GM12873 (cell line): Measurements from ENCODE around the gene GPSM3.

Source experiments
- TF ChIP-seq, protein P1 (sequence below): IDR thresholded peaks from 2 replicates; pipeline ENCODE4 v1.5.1; 2012; ENCODE audit warnings: low read depth, mild to moderate bottlenecking, moderate library complexity, low read length, control low read depth; ENCODE audit not compliant: insufficient read depth; ENCODE audit errors: missing control alignments

Gene GPSM3

DNA sequence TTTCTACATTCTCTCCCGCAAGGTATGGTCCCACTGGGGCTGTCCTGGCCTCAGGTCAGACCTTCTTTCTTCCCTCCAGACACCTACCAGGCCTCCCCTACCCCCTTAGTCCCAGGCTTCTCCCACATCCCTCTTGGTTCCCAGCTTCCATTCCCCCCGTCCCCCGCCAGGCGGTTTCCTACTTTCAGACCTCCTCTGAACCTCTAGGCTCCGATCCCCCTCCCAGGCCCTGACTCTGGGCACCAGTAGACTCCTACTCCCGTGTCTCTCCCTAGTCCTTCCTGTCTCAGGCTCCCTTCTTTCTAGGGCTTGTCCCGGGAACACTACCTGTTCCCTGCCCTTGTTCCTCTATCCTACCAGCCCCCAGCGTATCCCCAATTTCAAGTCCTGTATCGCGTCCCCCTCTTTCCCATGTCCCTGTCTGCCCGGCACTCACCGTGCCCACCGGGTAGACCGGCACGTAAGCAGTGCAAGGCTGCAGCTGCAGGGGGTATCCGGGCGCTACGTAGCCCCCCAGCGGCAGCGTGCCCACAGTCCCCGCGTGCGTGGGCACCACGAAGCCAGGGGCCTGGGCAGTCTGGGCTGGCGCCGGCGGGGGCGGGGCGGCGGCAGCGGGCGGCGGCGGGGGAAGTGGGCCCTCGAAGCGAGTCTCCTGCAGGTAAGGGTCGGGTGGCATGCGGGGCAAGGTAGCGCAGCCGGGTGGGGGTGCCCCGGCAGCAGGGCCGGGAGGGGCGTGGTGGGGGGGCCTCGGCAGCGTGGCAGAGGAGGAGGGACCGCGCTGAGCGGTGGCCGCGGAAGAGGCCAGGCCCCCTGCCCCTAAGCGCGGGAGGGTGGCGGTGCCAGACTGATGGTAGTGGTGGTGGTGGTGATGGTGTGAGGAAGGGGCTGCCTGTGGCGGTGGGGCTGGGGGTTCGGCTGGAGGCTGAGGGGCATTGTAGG, 42.2 kb downstream of the GPSM3 start:
- TF ChIP-seq, protein P1, sequence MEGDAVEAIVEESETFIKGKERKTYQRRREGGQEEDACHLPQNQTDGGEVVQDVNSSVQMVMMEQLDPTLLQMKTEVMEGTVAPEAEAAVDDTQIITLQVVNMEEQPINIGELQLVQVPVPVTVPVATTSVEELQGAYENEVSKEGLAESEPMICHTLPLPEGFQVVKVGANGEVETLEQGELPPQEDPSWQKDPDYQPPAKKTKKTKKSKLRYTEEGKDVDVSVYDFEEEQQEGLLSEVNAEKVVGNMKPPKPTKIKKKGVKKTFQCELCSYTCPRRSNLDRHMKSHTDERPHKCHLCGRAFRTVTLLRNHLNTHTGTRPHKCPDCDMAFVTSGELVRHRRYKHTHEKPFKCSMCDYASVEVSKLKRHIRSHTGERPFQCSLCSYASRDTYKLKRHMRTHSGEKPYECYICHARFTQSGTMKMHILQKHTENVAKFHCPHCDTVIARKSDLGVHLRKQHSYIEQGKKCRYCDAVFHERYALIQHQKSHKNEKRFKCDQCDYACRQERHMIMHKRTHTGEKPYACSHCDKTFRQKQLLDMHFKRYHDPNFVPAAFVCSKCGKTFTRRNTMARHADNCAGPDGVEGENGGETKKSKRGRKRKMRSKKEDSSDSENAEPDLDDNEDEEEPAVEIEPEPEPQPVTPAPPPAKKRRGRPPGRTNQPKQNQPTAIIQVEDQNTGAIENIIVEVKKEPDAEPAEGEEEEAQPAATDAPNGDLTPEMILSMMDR, result no peak

DNA sequence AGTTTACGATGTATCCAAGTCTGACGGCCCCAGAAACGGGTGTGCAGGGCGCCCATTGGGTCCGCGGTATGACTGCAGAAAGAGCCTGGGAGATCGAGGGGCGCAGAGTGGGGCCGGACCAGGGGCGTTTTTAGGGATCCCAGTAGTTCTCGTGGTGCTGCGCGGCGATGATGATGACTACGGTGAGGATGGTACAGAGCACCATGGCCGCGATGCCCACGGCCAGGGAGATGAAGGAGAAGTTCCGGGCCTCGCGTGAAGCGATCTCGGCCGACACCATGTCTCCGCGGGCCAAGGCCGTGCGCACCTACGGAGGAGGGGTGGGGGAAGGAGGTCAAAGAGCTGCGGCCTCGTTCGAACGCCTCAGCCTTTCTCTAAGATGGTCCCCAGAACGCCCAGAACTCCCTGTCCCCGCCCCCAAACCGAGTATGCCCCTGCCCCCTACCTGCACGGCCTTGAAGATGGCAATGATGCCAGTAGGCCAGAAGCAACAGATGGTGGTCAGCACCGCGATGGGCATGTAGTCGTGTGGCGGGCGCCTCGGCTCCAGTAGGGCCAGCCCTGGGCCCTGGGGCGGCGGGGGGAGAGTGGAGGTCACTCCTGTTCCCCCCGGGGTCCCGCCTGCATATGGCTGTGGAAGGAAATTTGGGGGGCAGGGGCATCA, 43.2 kb downstream of the GPSM3 start:
- TF ChIP-seq, protein P1, result no peak

DNA sequence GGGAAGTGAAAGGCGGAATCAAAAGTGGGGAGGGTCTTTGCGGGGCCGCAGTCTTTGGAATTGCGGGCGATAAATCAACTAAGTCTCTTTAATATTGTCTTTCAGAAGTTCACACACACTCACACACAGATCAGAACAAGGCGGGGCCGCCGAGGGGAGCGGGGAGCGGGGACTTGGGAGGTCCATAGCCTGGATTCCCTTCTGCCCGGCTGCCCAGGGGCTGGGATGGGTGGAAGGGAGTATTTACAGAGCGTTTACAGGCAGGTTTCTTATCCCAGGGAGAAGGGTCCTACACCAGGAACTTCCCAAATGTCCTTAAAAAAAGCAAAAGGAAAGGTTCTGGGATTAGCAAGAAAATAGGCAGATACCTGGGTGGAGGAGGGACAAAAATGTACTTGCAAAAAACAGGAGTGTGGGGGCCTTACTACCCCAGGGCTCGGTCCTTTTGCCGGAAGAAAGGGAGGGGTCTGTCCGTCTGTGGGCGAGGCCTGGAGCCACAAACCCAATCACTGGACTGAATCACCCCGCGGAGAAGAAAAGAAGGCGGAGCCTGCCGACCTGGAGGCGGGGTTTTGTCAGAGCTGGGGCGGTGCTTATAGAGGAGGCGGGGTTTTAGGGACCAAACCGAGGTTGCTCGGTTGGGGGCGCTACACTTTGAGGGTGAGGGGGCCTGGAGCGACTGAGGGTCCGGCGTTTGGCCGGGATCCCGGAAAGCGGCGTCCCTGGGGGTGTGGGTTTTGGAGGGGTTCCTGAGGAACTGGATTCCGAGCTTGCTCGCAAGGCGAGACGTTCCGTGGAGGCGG, 44.0 kb downstream of the GPSM3 start:
- TF ChIP-seq, protein P1, result no peak

DNA sequence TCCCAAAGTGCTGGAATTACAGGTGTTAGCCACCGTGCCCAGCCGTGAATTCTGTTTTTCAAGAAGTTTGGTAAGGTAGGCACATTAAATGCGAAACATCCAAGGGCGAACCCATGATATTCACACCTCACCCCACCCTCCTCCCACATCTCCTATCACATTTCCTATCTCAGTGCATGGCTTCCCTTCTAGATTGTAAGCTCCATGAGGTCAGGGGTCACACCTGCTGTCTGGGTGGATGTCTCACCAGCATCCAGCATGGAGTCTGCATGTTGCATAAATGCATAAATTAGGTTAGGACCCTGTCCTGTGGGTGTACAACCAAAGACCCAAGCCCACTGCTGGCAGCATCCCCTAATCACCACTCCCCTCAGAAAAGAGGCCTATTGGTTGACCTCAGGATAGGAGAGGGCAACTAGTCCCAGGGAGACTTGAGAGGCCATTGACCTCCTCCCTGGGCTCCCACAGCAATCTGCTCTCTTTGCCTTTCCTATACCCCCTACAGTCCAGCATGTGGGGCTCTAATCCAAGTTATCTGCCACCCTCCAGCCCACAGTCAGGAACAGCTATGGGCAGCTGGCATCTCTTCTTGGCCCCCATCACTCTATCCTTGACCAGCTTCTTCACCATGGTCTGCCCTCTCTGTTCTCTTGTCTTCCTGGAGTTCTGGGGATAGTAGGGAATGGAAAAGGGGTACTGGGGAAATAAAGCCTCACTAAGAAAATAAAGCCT, 44.9 kb downstream of the GPSM3 start:
- TF ChIP-seq, protein P1, result peak; percentile 17

DNA sequence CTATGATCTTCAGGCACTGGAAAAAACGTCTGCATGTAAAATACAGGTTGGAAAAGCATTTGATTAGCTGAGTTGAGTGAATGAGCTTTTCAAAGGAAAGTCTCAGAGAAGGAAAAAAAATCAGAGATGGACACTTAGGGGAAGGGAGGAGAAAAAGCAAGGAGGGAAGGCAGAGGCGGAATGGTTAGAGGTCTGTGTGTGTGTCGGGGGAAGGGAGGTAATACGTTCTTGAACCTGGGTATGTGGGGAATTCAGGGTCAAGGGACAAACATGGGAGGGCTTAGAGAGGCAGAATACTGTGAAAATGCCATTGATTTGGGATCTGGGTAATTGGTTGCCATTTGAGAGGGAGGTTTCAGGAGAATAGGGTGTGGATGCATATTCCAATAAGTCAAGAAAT, 45.8 kb downstream of the GPSM3 start:
- TF ChIP-seq, protein P1, result no peak

DNA sequence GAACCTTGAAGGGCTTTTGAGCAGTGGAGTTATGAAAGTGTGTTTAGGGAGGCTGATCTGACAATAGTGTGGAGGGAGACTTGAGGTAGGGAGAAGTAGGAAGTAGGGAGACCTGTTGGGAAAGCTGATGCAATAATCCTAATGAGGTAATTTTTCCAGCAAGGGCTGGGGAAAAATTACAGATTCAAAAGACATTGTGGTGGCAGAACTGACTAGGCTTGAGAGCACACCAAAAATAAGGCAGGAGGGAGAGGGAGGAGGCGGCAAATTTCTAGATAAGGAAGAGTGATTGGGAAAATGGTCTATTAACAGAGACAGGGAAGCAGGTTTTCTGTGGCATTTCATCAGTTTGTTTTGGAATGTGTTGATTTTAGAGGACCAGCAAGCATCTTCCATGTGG, 46.2 kb downstream of the GPSM3 start:
- TF ChIP-seq, protein P1, result no peak
